HG02870 (cell line): ENCODE measurements around the gene OR2T11.
"Not testable (repeated sequence)": the region's sequence is repeated elsewhere in the genome, so short reads cannot be mapped to it uniquely, and the experiment has no call there.

Experiments
- ATAC-seq: cut with Tn5 transposase; IDR thresholded peaks from one replicate; pipeline ENCODE4 v1.9.1; 2021; ENCODE audit warnings: mild to moderate bottlenecking, moderate library complexity; ENCODE audit not compliant: unreplicated experiment

The OR2T11 gene

DNA sequence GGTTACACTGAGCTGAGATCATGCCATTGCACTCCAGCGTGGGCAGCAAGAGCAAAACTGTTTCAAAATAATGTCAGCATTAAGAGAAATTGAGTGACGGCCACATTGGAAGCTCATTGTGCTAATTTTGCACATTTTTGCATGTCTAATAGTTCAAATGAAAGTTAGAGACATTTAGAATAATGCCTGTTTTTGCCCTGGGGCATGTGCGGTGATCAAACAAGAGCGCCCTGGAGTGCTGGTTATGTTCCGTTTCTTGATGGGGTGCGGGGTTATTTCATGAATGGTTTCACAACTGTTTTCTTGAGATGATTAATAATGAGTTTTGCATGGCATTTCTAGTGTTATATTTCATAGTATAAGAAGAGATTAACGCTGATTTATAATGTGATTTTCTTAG, 13.1 kb downstream of the OR2T11 start:
- ATAC-seq = no peak

DNA sequence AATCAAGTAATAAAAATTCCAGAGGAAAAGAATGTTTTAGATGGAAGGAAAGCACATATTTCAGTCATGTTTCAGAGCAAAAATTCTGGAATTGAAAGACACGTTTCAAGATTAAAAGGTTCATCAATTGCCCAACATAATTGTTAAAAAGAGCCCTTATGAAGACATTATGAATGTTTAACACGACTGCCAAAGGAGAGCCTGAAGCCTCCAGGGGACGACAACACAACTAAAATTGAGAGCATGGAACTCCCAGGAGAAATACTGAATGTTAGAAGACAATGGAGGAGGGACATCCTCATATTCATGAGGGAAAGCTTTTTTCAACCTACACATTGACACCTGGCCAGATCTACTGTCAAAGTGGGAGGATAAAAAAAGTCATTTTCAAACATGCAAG, 16.0 kb downstream of the OR2T11 start:
- ATAC-seq = no peak

DNA sequence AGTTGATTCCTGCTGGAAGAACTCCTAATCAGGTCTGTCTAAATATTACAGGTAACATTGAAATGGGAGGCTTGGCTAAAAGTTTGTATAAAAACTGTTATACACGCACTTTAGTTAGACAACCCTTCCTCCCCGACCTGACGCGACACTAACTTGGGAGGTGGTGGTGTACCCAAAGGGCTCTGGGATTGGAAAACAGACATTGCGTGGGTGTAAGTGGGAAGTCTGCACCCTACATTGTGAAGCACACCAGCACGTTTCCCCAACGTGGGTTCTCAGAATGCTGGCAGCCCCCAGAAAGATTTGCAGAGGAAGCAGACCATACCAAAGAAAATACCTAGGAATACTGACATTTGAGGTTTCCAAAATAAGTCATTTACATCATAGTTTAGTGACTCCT, 16.8 kb downstream of the OR2T11 start:
- no peak for ATAC-seq

DNA sequence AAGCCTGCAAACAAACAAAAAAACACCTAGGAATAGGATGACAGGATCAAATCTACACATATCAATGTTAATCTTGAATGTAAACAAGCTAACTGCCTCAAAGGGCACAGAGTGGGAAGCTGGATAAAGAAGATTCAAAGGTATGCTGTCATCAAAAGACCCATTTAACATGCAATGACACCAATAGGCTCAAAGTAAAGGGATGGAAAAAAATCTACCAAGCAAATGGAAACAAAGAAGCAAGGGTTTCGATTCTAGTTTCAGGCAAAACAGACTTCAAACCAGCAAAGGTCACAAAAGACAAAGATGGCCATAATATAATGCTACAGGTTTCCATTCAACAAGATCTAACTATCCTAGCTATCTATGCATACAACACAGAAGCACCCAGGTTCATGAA, 21.1 kb downstream of the OR2T11 start:
- peak; percentile 81 for ATAC-seq

DNA sequence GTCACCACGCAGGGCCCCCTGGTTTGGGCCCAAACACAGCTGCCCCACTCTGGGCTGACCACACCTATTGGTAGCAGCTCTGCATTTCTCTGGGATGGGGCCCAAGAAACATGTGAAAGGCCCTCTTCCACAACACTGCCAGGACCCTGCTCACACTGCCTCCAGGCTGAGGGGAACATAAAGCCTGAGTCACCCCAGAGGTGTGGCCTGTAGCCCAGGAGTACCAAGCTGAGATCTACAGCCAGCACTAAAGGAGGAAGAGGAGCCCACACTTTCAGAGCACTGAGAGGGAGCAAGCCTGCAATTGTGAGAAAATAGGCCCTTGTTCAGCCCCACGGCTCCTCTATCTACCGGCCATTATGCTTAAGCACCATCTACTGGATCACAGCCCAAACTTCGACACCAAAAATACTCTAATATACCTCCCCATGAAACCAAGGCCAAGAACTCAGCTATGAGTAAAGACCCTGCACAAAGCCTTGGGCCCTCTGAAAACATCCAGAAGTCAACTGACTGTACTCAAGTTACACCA, 22.9 kb downstream of the OR2T11 start:
- no peak for ATAC-seq

DNA sequence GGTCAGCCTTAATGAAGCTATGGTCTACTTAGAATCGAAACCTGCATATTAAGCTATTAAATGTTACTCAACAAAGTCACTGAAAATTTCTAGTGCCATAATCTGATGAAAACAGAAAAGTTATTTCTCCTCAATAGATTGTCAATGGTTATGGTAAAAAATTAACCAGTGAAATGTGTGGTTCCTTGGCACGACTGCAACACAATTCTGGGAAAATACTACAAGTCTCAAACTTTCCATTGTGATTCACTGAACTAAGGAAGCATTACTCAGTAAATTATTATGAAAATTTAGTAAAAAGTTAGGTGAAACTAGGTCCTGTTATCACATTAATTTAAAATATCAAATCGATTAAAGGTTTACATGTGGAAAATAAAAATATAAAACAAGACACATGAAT, 24.6 kb downstream of the OR2T11 start:
- no peak for ATAC-seq

DNA sequence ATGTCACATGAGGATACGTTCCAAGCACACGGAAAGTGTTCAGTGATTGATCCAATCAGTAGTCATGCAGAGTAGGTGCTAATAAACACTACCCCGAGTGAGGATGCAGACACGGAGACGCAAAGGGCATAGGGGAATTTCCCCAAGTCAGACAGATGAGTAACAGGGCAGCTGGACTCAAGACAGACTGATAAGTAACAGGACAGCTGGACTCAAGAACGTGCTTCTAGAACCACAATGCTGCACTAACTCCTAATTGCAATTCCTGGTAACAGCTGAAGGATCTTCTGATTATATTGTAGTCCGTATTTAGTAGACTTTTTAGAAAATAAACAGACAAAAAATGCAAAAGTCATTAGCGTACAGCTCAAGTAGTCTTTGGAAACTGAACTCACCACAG, 35.5 kb downstream of the OR2T11 start:
- ATAC-seq = no peak

DNA sequence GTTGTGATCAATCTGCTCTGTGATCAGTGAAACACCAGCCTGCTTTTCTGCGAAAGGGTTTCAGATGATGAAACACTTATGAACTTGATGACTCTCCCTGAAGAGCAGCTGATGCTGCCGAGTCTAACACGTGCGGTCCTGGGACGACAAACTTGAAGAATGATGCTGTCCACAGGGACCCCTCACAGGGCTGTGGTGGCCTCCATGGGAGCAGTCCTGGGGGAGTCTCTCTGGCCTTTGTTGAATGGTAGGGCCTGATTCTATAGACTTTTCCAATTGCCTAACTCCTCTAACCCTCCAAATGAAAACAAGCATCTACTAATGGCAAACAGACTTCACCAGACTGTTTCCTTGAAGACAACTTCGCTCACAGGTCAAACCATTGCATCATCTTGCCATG, 37.3 kb downstream of the OR2T11 start, which contains the start of gene OR2T10:
Gene OR2T10, minus strand, starts transcription at position 112 of the 400 bp plus-strand sequence. CDS start 3,932 bp downstream, outside the sequence.
- ATAC-seq = no peak

DNA sequence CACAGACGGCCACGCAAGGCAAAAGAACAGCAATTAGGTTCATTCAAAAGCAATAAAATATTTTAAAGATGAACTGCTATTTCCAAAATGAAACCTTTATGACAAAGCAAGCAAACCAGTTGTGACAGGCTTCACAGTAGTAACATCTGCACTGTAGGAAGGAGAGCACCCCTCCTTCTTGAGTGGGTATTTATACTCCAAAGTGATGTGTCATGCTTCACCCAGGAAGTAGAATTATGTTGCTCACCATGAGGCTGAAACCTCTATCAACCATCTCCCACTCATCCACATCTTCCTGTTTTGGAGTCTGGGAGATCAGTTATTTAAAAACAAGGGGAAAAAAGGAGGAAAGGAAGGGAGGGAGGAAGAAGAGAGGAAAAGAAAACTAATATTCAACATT, 38.3 kb downstream of the OR2T11 start:
- ATAC-seq = no peak

DNA sequence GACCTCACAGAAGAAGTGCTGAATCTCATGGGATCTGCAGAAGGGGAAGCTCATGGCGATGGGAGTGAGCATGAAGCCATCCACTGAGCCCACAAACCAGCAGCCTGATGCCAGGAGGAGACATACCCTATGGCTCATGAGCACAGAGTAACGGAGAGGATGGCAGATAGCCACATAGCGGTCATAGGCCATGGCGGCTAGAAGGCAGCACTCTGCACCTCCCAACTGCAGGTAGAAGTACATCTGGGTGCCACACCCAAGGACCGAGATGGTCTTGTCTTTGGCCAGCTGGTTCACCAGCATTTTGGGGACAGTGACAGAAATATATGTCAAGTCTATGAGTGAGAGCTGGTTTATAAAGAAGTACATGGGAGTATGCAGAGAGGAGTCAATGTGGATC, 41.7 kb downstream of the OR2T11 start:
- no peak for ATAC-seq

DNA sequence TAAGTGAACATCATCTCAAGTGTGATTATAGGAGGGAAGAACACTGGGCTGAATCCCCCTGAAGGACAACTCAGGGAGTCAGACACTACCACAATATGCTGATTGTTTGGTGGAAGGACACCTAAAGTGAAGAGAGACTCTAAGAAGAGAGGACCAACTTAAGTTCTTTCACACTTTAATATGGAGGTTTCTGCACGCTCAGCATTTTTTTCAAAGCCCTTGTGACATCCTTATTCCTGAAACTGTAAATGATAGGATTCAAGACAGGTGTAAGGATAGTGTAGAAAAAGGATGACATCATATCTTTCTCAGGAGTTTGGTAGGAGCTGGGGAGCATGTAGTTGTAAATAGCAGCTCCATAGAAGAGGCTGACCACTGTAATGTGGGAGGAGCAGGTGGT, 42.2 kb downstream of the OR2T11 start:
- ATAC-seq = no peak

DNA sequence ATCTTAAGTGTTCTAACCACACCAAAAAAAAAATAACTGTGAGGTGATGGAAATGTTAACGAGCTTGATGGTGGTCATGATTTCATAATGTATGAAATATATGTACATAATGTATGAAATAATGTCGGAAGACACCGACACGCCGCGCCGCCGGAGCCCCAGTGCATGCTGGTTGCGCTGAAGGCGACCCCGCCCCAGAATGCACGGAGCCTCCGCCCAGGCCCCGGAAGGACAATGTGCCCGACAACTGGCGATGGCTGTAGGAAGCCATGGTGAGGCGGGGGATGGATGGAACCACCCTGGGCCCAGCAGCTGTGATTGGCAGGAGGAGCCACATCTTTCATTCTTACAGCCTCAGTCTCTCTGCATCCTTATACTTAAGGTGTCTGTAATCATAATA, 44.8 kb downstream of the OR2T11 start:
- no peak for ATAC-seq

DNA sequence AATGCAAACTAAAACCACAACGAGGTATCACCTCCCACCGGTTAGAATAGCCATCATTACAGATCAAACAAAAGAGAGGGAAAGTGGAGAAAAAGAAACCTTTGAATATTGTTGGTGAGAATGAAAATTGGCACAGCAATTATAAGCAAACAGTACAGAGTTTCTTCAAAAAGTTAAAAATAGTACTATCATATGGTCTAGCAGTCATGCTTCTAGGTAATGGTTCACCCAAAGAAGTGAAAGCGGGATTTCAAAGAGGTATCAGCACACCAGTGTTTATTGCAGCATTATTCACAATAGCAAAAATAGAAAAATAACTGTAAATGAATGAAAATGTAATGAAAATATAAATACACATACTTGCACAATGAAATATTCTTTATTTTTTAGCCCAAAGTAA, 45.6 kb downstream of the OR2T11 start:
- ATAC-seq = no peak

DNA sequence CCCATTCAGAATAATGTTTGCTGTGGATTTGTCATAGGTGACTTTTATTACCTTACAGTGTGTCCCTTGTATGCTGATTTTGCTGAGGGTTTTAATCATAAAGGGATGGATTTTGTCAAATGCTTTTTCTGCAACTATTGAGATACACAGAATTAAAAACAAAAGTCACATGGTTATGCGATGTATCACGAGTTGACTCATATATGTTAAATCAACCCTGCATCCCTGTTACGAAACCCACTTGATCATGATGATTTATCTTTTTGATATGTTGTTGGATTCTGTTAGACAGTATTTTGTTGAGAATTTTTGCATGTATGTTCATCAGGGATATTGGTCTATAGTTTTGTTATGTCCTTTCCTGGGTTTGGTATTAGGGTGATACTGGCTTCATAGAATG, 49.6 kb downstream of the OR2T11 start:
- ATAC-seq = no peak

DNA sequence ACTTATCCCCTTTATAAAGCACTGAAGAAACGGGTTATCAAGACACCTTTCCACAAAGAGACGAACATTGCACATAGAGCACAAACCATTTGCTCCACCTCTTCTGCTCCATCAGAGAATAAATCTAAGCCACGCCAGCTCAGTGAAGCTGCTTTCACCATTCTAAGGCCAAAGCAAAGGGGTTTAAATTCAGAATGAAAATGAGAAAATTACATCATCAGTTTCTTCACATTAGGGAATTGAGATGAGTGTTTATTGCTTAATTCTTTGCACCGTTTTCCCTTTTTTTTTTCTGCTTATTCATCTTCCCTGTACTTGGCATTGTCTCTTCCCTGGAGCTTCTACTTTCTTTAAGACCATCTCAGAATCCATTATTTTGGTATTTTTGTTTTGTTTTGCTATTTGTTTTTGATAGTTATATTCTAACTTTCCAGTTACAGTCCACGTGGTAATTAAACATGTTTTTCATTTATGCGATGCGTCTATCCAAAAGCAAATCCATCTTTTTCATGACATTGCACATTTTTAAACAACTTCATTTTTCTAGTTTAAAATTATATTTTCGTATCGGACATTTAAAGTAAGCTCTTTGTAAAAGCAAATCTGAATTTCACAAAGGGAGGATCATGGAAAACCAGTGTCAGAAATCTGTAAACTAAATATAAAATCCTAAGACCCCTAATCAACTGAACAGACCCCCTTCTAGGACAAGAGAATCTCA, 58.5 kb downstream of the OR2T11 start:
- ATAC-seq = no peak

DNA sequence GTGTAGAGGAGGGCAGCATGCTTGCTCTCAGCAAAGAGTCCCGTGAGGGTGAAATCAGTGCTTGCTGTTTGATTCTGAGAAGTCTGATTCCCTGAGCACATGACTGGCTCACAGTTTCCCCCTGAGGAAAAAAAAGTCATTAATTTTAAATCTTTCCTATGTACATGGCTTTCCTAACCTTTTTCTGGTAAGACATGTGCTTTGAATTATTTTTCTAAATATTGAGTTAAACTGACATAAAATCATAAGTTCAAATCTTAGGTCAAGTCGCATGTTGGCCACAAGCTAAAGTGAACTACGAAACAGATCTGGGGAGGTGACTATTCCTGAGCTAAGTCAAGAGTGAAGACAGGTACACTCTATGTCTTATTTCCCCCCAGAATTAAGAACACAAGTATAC, 60.2 kb downstream of the OR2T11 start, which contains the start of gene OR2T34:
Gene OR2T34, minus strand, starts transcription at position 101 of the 400 bp plus-strand sequence. Its CDS starts 0 bp downstream, at position 101.
- not testable (repeated sequence) for ATAC-seq

DNA sequence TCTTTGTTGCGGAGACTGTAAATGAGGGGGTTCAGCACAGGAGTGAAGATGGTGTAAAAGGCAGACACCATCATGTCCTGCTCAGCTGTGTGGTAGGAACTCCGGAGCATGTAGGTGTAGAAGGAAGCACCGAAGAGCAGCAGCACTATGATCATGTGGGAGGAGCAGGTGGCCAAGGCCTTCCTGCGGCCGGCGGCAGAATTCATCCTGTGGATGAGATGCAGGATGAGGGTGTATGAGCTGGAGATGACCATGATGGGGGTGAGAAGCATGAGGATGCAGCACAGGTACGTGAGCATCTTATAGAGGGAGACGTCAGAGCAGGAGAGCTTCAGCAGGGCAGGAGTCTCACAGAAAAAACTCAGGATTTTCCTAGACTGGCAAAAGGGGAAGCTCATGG, 61.0 kb downstream of the OR2T11 start:
- not testable (repeated sequence) for ATAC-seq
